ENCODE data around the gene SLC35A3. TPM values are rescaled to one million over a fixed set of nuclear protein-coding genes. Genes with fewer than 3 reads are reported as not detected.
"Not testable (repeated sequence)": the region's sequence is repeated elsewhere in the genome, so short reads cannot be mapped to it uniquely, and the experiment has no call there.

SLC35A3 gene
- total RNA-seq, 1 donor = 24.6 TPM

- peaks cover 4% of the 10 kb centered on the region for H4K20me1 ChIP-seq (ENCODE audit: insufficient read depth, low read length)
- no peak for DNase-seq (ENCODE audit: insufficient read length, low spot score, missing footprints)
- peaks cover 6% of the 10 kb centered on the region for H3K4me1 ChIP-seq (ENCODE audit: insufficient read depth, low read length)
- no peak overlapping the region for H3K4me2 ChIP-seq (ENCODE audit: insufficient read depth, low read length)
- H3K36me3 ChIP-seq (ENCODE audit: insufficient read depth, low read length) = peaks cover 16% of the 10 kb centered on the region
- H2AFZ ChIP-seq (ENCODE audit: low read length) = no peak overlapping the region
- no peaks in the 10 kb centered on the region for H3K9me3 ChIP-seq (ENCODE audit: low read depth, low read length)
- no peak overlapping the region for H3K27ac ChIP-seq (ENCODE audit: low read depth, low read length)
- no peaks in the 10 kb centered on the region for H3K27me3 ChIP-seq (ENCODE audit: insufficient read depth, low read length)
- no peak for TF ChIP-seq CTCF (IDR thresholded peaks at IDR 0.05; ENCODE audit: extremely low read depth, low read depth, low read length)
- peaks cover 44% of the 10 kb centered on the region for H3K79me2 ChIP-seq (ENCODE audit: insufficient read depth, low read length)
- no peak overlapping the region for H3K4me3 ChIP-seq (ENCODE audit: insufficient read depth, low read length)
Measured at GRCh38 chr1:99975529-99975928, 5.7 kb downstream of the SLC35A3 start.

GRCh38 chr1:99977326-99977725 lies 7.5 kb downstream of the SLC35A3 start:
- not testable (repeated sequence) for H3K27me3 ChIP-seq (ENCODE audit: insufficient read depth, low read length); H4K20me1 ChIP-seq (ENCODE audit: insufficient read depth, low read length); H3K27ac ChIP-seq (ENCODE audit: low read depth, low read length); DNase-seq (ENCODE audit: insufficient read length, low spot score, missing footprints); H3K9me3 ChIP-seq (ENCODE audit: low read depth, low read length); H2AFZ ChIP-seq (ENCODE audit: low read length); H3K4me2 ChIP-seq (ENCODE audit: insufficient read depth, low read length); H3K4me1 ChIP-seq (ENCODE audit: insufficient read depth, low read length); H3K4me3 ChIP-seq (ENCODE audit: insufficient read depth, low read length)
- H3K79me2 ChIP-seq (ENCODE audit: insufficient read depth, low read length) = peaks cover 41% of the 10 kb centered on the region
- peaks cover 16% of the 10 kb centered on the region for H3K36me3 ChIP-seq (ENCODE audit: insufficient read depth, low read length)

- Histone ChIP-seq H3K27ac (ENCODE audit: low read depth, low read length) (no peak overlapping the region), H3K4me1 (ENCODE audit: insufficient read depth, low read length) (no peaks in the 10 kb centered on the region), H2AFZ (ENCODE audit: low read length) (no peak overlapping the region), H3K79me2 (ENCODE audit: insufficient read depth, low read length) (peaks cover 35% of the 10 kb centered on the region), H3K9me3 (ENCODE audit: low read depth, low read length) (no peaks in the 10 kb centered on the region), H3K4me3 (ENCODE audit: insufficient read depth, low read length) (no peak overlapping the region), H3K36me3 (ENCODE audit: insufficient read depth, low read length) (peaks cover 16% of the 10 kb centered on the region), H4K20me1 (ENCODE audit: insufficient read depth, low read length) (peaks cover 4% of the 10 kb centered on the region), H3K27me3 (ENCODE audit: insufficient read depth, low read length) (no peaks in the 10 kb centered on the region), H3K4me2 (ENCODE audit: insufficient read depth, low read length) (no peak overlapping the region)
- no peak for DNase-seq (ENCODE audit: insufficient read length, low spot score, missing footprints)
- no peak for TF ChIP-seq CTCF (IDR thresholded peaks at IDR 0.05; ENCODE audit: extremely low read depth, low read depth, low read length)
Measured at GRCh38 chr1:99978218-99978617, 8.4 kb downstream of the SLC35A3 start.

- peaks cover 31% of the 10 kb centered on the region for H3K79me2 ChIP-seq (ENCODE audit: insufficient read depth, low read length)
Measured at GRCh38 chr1:99979091-99979490, 9.3 kb downstream of the SLC35A3 start.

More at GRCh38 chr1:99979091-99979490, 9.3 kb downstream of the SLC35A3 start:
- Histone ChIP-seq H3K4me3 (ENCODE audit: insufficient read depth, low read length) (no peak overlapping the region), H3K9me3 (ENCODE audit: low read depth, low read length) (no peaks in the 10 kb centered on the region), H2AFZ (ENCODE audit: low read length) (no peak overlapping the region), H3K27ac (ENCODE audit: low read depth, low read length) (no peak overlapping the region), H3K4me1 (ENCODE audit: insufficient read depth, low read length) (no peaks in the 10 kb centered on the region), H4K20me1 (ENCODE audit: insufficient read depth, low read length) (peaks cover 4% of the 10 kb centered on the region), H3K36me3 (ENCODE audit: insufficient read depth, low read length) (peaks cover 16% of the 10 kb centered on the region), H3K4me2 (ENCODE audit: insufficient read depth, low read length) (no peak overlapping the region), H3K27me3 (ENCODE audit: insufficient read depth, low read length) (no peaks in the 10 kb centered on the region)
- no peak for DNase-seq (ENCODE audit: insufficient read length, low spot score, missing footprints)
- TF ChIP-seq CTCF (IDR thresholded peaks at IDR 0.05; ENCODE audit: extremely low read depth, low read depth, low read length) = no peak

Measured in osteoblast (primary cell).